ENCODE results near the gene PEMT. TPM values are rescaled to one million over a fixed set of nuclear protein-coding genes. Genes with fewer than 3 reads are reported as not detected.
"Not testable (repeated sequence)": the region's sequence is repeated elsewhere in the genome, so short reads cannot be mapped to it uniquely, and the experiment has no call there.

The PEMT gene
- total RNA-seq (2022) (29.5 and 32.1 TPM in 2 replicates), Bru-seq, nascent RNA (percentile 52 among the genes with signal in this experiment), BruChase-seq, experiment 1, labeled RNA remaining after a 2-hour chase (percentile 52 among the genes with signal in this experiment), BruChase-seq, experiment 2, labeled RNA remaining after a 6-hour chase (percentile 53 among the genes with signal in this experiment)
- long read RNA-seq, transcript PEMT-201 (7 exons, 1,013 nt) = major isoform, 47 of 66 reads
- long read RNA-seq, partial matches to known transcripts = 3 of 66 reads
- long read RNA-seq, other reads (novel, unspliced or antisense) = 16 of 66 reads

- H3K9me3 Mint-ChIP-seq (ENCODE audit: unreplicated experiment) = no peaks in the 10 kb centered on the region
- CTCF ChIA-PET = interaction anchor here (0.6 to 3.0 kb wide), 5 partner anchors 13 to 95 kb away, joined by 3 to 17 read pairs (median 9); partner anchors contain the start of gene RASD1
- TF ChIP-seq, protein P1, sequence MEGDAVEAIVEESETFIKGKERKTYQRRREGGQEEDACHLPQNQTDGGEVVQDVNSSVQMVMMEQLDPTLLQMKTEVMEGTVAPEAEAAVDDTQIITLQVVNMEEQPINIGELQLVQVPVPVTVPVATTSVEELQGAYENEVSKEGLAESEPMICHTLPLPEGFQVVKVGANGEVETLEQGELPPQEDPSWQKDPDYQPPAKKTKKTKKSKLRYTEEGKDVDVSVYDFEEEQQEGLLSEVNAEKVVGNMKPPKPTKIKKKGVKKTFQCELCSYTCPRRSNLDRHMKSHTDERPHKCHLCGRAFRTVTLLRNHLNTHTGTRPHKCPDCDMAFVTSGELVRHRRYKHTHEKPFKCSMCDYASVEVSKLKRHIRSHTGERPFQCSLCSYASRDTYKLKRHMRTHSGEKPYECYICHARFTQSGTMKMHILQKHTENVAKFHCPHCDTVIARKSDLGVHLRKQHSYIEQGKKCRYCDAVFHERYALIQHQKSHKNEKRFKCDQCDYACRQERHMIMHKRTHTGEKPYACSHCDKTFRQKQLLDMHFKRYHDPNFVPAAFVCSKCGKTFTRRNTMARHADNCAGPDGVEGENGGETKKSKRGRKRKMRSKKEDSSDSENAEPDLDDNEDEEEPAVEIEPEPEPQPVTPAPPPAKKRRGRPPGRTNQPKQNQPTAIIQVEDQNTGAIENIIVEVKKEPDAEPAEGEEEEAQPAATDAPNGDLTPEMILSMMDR (IDR thresholded peaks at IDR 0.05; ENCODE audit: insufficient read depth in 1 of 2, low read depth in 1 of 2, low read length in 1 of 2, severe bottlenecking in 1 of 2, unreplicated experiment in 1 of 2) = no peak
- DNase-seq = peak; percentile 96 to 99
- intact Hi-C loops (cut with micrococcal nuclease; ENCODE audit: unreplicated experiment) = loop anchor here (2.0 kb wide), 1 partner anchor 21 kb away; no protein-coding TSS in a partner anchor
- Histone ChIP-seq H3K27me3 (replicated peaks; ENCODE audit: control insufficient read depth, insufficient read depth, low read length) (no peaks in the 10 kb centered on the region), H3K36me3 (ENCODE audit: control insufficient read depth, insufficient read depth, low read length) (no peaks in the 10 kb centered on the region; the same call in 1 of the 2 replicates), H3K4me1 (peaks cover 14% of the 10 kb centered on the region), H3K9me3 (no peaks in the 10 kb centered on the region), H3K4me3 (ENCODE audit: low read depth, low read length) (peak within 1 kb of the TSS; percentile 51)
- H3K27ac Mint-ChIP-seq (ENCODE audit: unreplicated experiment) = peak within 1 kb of the TSS; percentile 85
- POLR2A ChIA-PET = interaction anchor here (0.6 to 2.3 kb wide), 3 partner anchors 18 to 95 kb away, joined by 5 to 22 read pairs (median 8); partner anchors contain the start of gene RASD1
- peak within 1 kb of the TSS; percentile 94 for H3K4me3 Mint-ChIP-seq (ENCODE audit: unreplicated experiment)
- H3K4me1 Mint-ChIP-seq (ENCODE audit: low read depth, unreplicated experiment) = peaks cover 19% of the 10 kb centered on the region
- no peaks in the 10 kb centered on the region for H3K27me3 Mint-ChIP-seq (ENCODE audit: insufficient read depth, unreplicated experiment)
- peaks cover 12% of the 10 kb centered on the region for H3K36me3 Mint-ChIP-seq (ENCODE audit: insufficient read depth, unreplicated experiment)
- no TSS peak for BruUV-seq (replicated peaks)
These were observed at the start of gene PEMT for GRCh38 chr17:17591355-17592298. TSS of gene PEMT (minus strand) at chr17:17591708. CDS start at chr17:17591626, 82 bp downstream.

GRCh38 chr17:17639661-17640270 is 48.3 kb upstream of the PEMT start:
- H3K4me1 ChIP-seq; H3K36me3 Mint-ChIP-seq (ENCODE audit: insufficient read depth, unreplicated experiment); H3K4me3 Mint-ChIP-seq (ENCODE audit: unreplicated experiment); H3K27ac Mint-ChIP-seq (ENCODE audit: unreplicated experiment); H3K27me3 Mint-ChIP-seq (ENCODE audit: insufficient read depth, unreplicated experiment); BruUV-seq (replicated peaks); CTCF ChIA-PET; H3K4me3 ChIP-seq (ENCODE audit: low read depth, low read length); H3K9me3 Mint-ChIP-seq (ENCODE audit: unreplicated experiment); H3K27me3 ChIP-seq (replicated peaks; ENCODE audit: control insufficient read depth, insufficient read depth, low read length); DNase-seq; H3K9me3 ChIP-seq; H3K36me3 ChIP-seq (ENCODE audit: control insufficient read depth, insufficient read depth, low read length); H3K4me1 Mint-ChIP-seq (ENCODE audit: low read depth, unreplicated experiment): not testable (repeated sequence)
- POLR2A ChIA-PET = interaction anchor here (0.6 kb wide), 1 partner anchor 196 kb away, joined by 3 read pairs; no protein-coding TSS in a partner anchor
- intact Hi-C loops (cut with micrococcal nuclease; ENCODE audit: unreplicated experiment) = loop anchor here (2.0 kb wide), 1 partner anchor 69 kb away; no protein-coding TSS in a partner anchor

DNA sequence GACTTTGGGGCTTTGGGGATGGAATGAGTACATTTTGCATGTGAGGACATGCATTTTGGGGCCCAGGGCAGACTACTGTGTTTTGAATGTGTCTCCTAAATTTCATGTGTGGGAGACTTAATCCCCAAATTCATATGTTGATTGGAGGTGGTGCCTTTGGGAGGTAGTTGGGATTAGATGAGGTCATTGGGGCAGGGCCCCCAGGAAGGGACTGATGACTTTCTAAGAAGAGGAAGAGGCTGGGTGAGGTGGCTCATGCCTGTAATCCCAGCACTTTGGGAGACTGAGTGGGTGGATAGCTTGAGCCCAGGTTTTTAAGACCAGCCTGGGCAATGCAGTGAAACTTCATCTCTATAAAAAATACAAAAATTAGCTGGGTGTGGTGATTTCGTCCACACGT is 47.0 kb upstream of the PEMT start:
- Mint-ChIP-seq H3K4me3 (ENCODE audit: unreplicated experiment) (no peak overlapping the region), H3K27me3 (ENCODE audit: insufficient read depth, unreplicated experiment) (no peaks in the 10 kb centered on the region), H3K4me1 (ENCODE audit: low read depth, unreplicated experiment) (no peaks in the 10 kb centered on the region), H3K9me3 (ENCODE audit: unreplicated experiment) (peaks cover 8% of the 10 kb centered on the region), H3K36me3 (ENCODE audit: insufficient read depth, unreplicated experiment) (no peaks in the 10 kb centered on the region), H3K27ac (ENCODE audit: unreplicated experiment) (no peak overlapping the region)
- CTCF ChIA-PET = no interaction called here
- BruUV-seq (replicated peaks) = no TSS peak
- POLR2A ChIA-PET = no interaction called here
- DNase-seq = no peak
- Histone ChIP-seq H3K27me3 (replicated peaks; ENCODE audit: control insufficient read depth, insufficient read depth, low read length) (no peaks in the 10 kb centered on the region; the same call in 1 of the 2 replicates), H3K36me3 (ENCODE audit: control insufficient read depth, insufficient read depth, low read length) (no peaks in the 10 kb centered on the region), H3K4me1 (no peaks in the 10 kb centered on the region), H3K9me3 (no peaks in the 10 kb centered on the region), H3K4me3 (ENCODE audit: low read depth, low read length) (no peak overlapping the region)
- intact Hi-C loops (cut with micrococcal nuclease; ENCODE audit: unreplicated experiment) = no loop called here
- TF ChIP-seq, protein P1 (IDR thresholded peaks at IDR 0.05; ENCODE audit: insufficient read depth in 1 of 2, low read depth in 1 of 2, low read length in 1 of 2, severe bottlenecking in 1 of 2, unreplicated experiment in 1 of 2) = no peak
